Prostate gland (tissue), 2 donors: ENCODE results near the gene PIK3C2G. TPM values are rescaled to one million over a fixed set of nuclear protein-coding genes. Genes with fewer than 3 reads are reported as not detected.

Experiments
- DNase-seq: peaks from one replicate; pipeline ENCODE4 v3.0.0-alpha.2; 2019; ENCODE audit warnings: low spot score
- H3K27ac ChIP-seq, 2 donors: fragments of 200-600 bp; sonication (generic); 2 replicates each; pipeline ENCODE4 v1.5.1; 2017 to 2019
- H3K27me3 ChIP-seq: fragments of 200-600 bp; sonication (generic); replicated peaks from 2 replicates; pipeline ENCODE4 v1.5.1; 2019; ENCODE audit not compliant: insufficient read depth
- H3K36me3 ChIP-seq, 2 donors: fragments of 200-600 bp; sonication (generic); 1 replicate in 1 of 2; 2 replicates in 1 of 2; pipeline versions ENCODE4 v1.5.1 to v1.8.1; 2017 to 2019
- H3K4me1 ChIP-seq: fragments of 200-600 bp; sonication (generic); replicated peaks from 2 replicates; pipeline ENCODE4 v1.5.1; 2019
- H3K4me3 ChIP-seq, 2 donors: fragments of 200-600 bp; sonication (generic); 2 replicates each; pipeline ENCODE4 v1.5.1; 2017 to 2019
- H3K9me3 ChIP-seq: fragments of 200-600 bp; sonication (generic); 2 replicates; pipeline ENCODE4 v1.5.1; 2017
- POLR2A ChIP-seq: fragments of 450-650 bp; IDR thresholded peaks from one replicate; pipeline ENCODE4 v1.6.1; 2016; ENCODE audit warnings: antibody characterized with exemption, mild to moderate bottlenecking
- POLR2AphosphoS5 ChIP-seq: sonication (generic); formaldehyde crosslinking; IDR thresholded peaks from one replicate; pipeline ENCODE4 v1.6.1; 2017; ENCODE audit warnings: antibody characterized with exemption
- WGBS: methylation state at CpG from one replicate; pipeline ENCODE4 v1.1.5; 2018; 5-methylcytosine and 5-hydroxymethylcytosine counted together
- intact Hi-C: fragments of 100-400 bp; cut with DNase I; formaldehyde crosslinking; loops from one replicate; pipeline ENCODE4 v1.14.2; 2022
- total RNA-seq, 2 donors: library from RNA; depleted of rRNA; stranded (reverse); fragments of >200 nt; gene quantifications; one replicate each; pipeline ENCODE4 v1.1.0, GENCODE V29; 2016
- TF ChIP-seq, protein P1 (sequence below), 4 experiments: fragments of 200-600 bp in 2 of 4; fragments of 450-650 bp in 2 of 4; sonication (generic) in 2 of 4; IDR thresholded peaks; 1 replicate in 3 of 4; 2 replicates in 1 of 4; pipeline ENCODE4 v1.5.1; 2016 to 2019; ENCODE audit warnings: antibody characterized with exemption in 4 of 4, mild to moderate bottlenecking in 2 of 4, moderate library complexity in 2 of 4

Gene PIK3C2G
- total RNA-seq, 2 donors from 2014 or later: 1.4 to 2.1 TPM

DNA sequence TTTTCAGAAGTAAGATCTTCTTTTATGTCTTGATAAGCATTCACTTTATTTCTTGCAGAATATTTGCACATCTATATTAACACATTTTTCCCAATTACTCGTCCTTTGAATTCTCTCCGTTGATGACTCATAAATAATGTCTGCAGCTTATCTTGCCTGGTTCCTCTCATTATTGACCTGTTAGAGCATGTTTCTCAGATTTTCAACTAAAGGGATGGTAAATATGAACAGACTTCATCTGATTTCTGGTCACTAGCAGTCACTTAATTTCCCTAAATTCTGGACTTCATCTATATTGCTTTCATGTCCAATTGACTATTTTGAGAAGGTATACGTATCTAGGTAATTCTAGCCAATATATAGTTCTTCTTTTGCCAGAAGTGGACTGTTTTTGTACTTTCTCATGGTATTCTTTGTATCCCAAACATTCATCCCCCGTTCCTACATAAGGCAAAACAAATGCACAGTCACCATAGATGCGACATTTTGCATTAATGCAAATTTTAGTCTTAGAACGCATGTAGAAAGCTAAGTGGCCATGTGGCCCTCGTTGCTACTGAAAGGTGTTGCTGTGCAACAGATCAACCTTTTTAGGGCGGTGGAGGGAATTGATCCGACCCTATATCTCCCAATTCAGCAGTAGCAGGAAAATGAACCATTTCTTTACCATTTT lies 6.2 kb downstream of the PIK3C2G start:
- Histone ChIP-seq H3K27me3 (no peaks in the 10 kb centered on the region), H3K4me1 (no peaks in the 10 kb centered on the region), H3K9me3 (no peaks in the 10 kb centered on the region), H3K4me3 (no peak overlapping the region), H3K36me3 (no peaks in the 10 kb centered on the region), H3K27ac (no peak overlapping the region)
- 86% methylated on average over 9 of the region's 9 CpGs for WGBS
- no peak for DNase-seq
- TF ChIP-seq, protein P1, sequence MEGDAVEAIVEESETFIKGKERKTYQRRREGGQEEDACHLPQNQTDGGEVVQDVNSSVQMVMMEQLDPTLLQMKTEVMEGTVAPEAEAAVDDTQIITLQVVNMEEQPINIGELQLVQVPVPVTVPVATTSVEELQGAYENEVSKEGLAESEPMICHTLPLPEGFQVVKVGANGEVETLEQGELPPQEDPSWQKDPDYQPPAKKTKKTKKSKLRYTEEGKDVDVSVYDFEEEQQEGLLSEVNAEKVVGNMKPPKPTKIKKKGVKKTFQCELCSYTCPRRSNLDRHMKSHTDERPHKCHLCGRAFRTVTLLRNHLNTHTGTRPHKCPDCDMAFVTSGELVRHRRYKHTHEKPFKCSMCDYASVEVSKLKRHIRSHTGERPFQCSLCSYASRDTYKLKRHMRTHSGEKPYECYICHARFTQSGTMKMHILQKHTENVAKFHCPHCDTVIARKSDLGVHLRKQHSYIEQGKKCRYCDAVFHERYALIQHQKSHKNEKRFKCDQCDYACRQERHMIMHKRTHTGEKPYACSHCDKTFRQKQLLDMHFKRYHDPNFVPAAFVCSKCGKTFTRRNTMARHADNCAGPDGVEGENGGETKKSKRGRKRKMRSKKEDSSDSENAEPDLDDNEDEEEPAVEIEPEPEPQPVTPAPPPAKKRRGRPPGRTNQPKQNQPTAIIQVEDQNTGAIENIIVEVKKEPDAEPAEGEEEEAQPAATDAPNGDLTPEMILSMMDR (IDR thresholded peaks at IDR 0.05): no peak
- TF ChIP-seq POLR2AphosphoS5 (no peak), POLR2A (no peak)
- intact Hi-C loops: no loop called here

DNA sequence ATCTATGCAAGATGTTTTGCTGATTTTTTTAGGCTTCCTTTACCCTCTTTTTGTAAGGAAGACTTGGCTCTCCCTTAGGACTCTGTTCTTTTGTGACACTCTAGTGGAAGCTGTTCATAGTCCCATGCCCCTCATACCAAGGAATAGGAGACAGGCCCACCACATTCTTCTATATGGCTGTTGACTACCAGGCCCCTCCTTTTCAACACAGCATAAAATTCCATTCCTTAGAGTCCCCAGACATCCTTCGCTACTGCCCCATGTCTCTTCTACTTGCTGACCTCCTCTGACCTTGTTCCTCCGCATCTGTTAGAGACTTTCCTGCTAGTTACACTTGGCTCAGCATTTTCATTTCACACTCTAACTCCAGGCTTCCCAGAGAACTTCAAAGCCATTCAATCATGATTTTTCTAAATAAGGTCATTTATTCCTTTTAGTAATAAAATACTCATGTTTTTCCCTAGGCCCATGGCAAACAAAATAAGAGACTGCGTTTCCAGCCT lies 9.7 kb downstream of the PIK3C2G start:
- no peak for TF ChIP-seq POLR2AphosphoS5
- Histone ChIP-seq H3K4me1 (no peaks in the 10 kb centered on the region), H3K9me3 (no peaks in the 10 kb centered on the region), H3K27ac (no peak overlapping the region), H3K4me3 (no peak overlapping the region), H3K27me3 (no peaks in the 10 kb centered on the region), H3K36me3 (no peaks in the 10 kb centered on the region)
- 85% methylated on average over 3 of the region's 3 CpGs for WGBS
- no peak for DNase-seq
- intact Hi-C loops: no loop called here

DNA sequence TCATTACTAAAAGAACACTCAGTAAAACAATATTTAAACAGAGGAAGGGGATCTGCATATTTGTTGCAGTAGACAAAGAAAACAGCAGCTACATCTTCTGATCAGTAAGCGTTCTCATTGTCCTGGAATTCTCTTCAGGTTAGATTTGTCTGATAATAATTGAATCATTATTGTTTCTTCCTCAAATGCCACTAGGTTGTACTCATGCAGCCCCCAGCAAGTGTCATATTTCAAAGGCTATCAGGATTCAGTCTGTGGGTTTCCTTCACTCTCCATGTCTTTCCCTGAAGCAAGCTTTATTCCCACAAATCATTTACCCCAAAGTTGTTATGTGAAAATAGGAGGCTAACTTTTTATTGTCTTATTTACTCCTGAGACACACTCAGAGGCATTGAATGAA lies 14.7 kb downstream of the PIK3C2G start:
- Histone ChIP-seq H3K9me3 (no peaks in the 10 kb centered on the region), H3K4me1 (no peaks in the 10 kb centered on the region), H3K27me3 (no peaks in the 10 kb centered on the region), H3K4me3 (no peak overlapping the region), H3K36me3 (no peaks in the 10 kb centered on the region), H3K27ac (no peak overlapping the region)
- intact Hi-C loops: no loop called here
- no peak for TF ChIP-seq POLR2A
- TF ChIP-seq, protein P1 (IDR thresholded peaks at IDR 0.05): no peak
- DNase-seq: no peak
- WGBS: 41% methylated on average over 1 of the region's 1 CpG

DNA sequence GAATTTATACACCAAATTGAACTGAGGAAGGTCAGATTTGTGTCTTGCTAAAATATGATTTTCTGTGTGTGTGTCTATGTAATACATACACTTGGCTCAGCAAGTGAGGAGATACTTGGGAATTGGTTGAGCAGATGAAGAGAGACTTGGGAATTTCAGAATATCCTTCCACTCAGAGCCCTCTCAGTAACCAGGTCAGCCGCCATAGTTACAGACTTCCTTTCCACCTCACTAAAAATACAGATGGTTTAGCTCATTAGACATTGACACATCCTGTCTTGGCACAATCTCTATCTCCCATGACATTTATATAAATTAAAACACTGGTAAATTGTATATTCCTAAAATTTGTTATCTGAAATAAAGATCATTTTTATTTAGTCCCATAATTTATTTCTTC lies 15.9 kb downstream of the PIK3C2G start:
- TF ChIP-seq POLR2AphosphoS5: no peak
- TF ChIP-seq, protein P1 (IDR thresholded peaks at IDR 0.05): no peak
- no peak for TF ChIP-seq POLR2A
- no peak for DNase-seq
- Histone ChIP-seq H3K36me3 (no peaks in the 10 kb centered on the region), H3K27ac (no peak overlapping the region), H3K4me3 (no peak overlapping the region), H3K4me1 (no peaks in the 10 kb centered on the region), H3K9me3 (no peaks in the 10 kb centered on the region), H3K27me3 (no peaks in the 10 kb centered on the region)
- intact Hi-C loops: no loop called here
- 0% methylated on average over 1 of the region's 1 CpG for WGBS

DNA sequence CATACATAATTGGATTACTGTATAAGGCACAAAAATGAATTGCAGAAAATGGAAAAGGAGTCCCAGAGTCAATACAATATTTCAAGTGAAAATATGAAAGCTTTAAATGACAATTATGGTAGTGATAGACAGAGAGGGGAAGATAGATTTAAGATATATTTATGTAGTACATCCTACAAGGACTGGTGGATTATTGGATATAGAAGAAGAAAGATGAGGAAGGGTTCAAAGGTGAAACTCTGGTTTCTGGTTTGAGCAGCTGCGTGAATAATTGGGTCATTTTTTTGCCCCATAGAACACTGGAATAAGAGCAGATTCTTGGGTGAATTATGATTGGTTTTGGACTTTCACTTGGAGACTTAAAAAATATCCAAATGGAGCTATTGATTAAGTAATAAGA lies 19.4 kb downstream of the PIK3C2G start:
- Histone ChIP-seq H3K27me3 (no peaks in the 10 kb centered on the region), H3K4me3 (no peak overlapping the region), H3K36me3 (no peaks in the 10 kb centered on the region), H3K9me3 (no peaks in the 10 kb centered on the region), H3K27ac (no peak overlapping the region), H3K4me1 (no peaks in the 10 kb centered on the region)
- 97% methylated on average over 1 of the region's 1 CpG for WGBS
- intact Hi-C loops: no loop called here
- TF ChIP-seq, protein P1 (IDR thresholded peaks at IDR 0.05): no peak
- no peak for TF ChIP-seq POLR2A
- TF ChIP-seq POLR2AphosphoS5: no peak
- no peak for DNase-seq
